AG10803 (cell line): Measurements from ENCODE around the gene C1orf50.
A peak's percentile ranks its signal among the peaks of the same experiment; 100 is the strongest.
"Not testable (repeated sequence)": the region's sequence is repeated elsewhere in the genome, so short reads cannot be mapped to it uniquely, and the experiment has no call there.

ENCODE experiments used
- DNase-seq: peaks from one replicate; pipeline ENCODE4 v3.0.0; 2010; ENCODE audit warnings: low read depth
- H3K4me3 ChIP-seq: 2 replicates; pipeline ENCODE4 v1.5.1; 2011; ENCODE audit warnings: mild to moderate bottlenecking, low read length, control low read depth
- TF ChIP-seq, protein P1 (sequence below): conservative IDR thresholded peaks from 2 replicates; pipeline ENCODE4 v1.5.1; 2011; ENCODE audit warnings: mild to moderate bottlenecking, low read length, control low read depth, inconsistent platforms

The C1orf50 gene

DNA sequence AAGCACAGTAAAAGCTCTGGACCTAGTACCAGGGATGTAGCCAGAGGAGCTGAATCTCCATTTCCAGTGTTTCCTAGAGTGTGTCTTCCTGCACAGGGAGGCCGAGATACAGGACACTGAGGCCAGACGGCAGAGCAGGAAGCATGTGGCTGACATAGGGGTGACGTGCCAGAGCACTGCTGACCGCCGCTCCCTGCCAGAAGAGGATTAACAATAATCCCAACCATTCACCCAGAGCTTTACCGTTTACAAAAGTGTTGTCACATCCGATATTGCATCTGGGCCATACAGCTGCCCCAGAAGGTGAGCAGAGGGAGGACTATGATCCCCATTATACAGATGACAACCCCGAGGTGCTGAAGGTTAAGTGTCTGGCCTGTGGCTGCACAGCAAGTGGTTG, 21.2 kb upstream of the C1orf50 start:
- H3K4me3 ChIP-seq = no peak overlapping the region
- TF ChIP-seq, protein P1, sequence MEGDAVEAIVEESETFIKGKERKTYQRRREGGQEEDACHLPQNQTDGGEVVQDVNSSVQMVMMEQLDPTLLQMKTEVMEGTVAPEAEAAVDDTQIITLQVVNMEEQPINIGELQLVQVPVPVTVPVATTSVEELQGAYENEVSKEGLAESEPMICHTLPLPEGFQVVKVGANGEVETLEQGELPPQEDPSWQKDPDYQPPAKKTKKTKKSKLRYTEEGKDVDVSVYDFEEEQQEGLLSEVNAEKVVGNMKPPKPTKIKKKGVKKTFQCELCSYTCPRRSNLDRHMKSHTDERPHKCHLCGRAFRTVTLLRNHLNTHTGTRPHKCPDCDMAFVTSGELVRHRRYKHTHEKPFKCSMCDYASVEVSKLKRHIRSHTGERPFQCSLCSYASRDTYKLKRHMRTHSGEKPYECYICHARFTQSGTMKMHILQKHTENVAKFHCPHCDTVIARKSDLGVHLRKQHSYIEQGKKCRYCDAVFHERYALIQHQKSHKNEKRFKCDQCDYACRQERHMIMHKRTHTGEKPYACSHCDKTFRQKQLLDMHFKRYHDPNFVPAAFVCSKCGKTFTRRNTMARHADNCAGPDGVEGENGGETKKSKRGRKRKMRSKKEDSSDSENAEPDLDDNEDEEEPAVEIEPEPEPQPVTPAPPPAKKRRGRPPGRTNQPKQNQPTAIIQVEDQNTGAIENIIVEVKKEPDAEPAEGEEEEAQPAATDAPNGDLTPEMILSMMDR = no peak
- DNase-seq = no peak

GRCh38 chr1:42746436-42747105, 20.5 kb upstream of the C1orf50 start:
- TF ChIP-seq, protein P1 = no peak
- no peak overlapping the region for H3K4me3 ChIP-seq
- no peak for DNase-seq

GRCh38 chr1:42747125-42747524, 19.9 kb upstream of the C1orf50 start:
- DNase-seq = no peak
- H3K4me3 ChIP-seq = no peak overlapping the region
- TF ChIP-seq, protein P1 = peak; percentile 56

DNA sequence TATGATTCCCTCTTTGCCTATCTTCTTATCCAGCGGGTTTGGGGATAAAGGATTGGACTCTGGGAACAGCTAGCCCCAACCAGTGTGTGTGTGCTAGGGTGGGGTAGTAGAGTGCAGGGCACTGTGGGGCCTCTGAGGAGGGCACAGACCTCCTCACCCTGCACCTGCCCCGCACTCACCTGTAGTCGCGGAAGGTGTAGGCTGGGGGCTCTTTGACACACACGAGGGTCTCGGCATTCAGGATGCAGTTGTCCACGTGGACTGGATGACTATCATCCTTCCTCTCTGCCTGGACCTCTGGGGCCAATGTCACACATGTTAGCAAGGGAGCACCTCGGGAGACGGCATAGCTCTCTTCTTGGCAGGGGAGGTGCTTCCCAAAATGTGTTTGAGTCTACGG, 19.0 kb upstream of the C1orf50 start:
- DNase-seq = no peak
- TF ChIP-seq, protein P1 = no peak
- no peak overlapping the region for H3K4me3 ChIP-seq

- DNase-seq = no peak
- TF ChIP-seq, protein P1 = no peak
- H3K4me3 ChIP-seq = no peak overlapping the region
Observed at GRCh38 chr1:42748461-42749410, 18.3 kb upstream of the C1orf50 start.

GRCh38 chr1:42750041-42750440, 17.0 kb upstream of the C1orf50 start:
- no peak for DNase-seq
- H3K4me3 ChIP-seq = no peak overlapping the region
- TF ChIP-seq, protein P1 = no peak

DNA sequence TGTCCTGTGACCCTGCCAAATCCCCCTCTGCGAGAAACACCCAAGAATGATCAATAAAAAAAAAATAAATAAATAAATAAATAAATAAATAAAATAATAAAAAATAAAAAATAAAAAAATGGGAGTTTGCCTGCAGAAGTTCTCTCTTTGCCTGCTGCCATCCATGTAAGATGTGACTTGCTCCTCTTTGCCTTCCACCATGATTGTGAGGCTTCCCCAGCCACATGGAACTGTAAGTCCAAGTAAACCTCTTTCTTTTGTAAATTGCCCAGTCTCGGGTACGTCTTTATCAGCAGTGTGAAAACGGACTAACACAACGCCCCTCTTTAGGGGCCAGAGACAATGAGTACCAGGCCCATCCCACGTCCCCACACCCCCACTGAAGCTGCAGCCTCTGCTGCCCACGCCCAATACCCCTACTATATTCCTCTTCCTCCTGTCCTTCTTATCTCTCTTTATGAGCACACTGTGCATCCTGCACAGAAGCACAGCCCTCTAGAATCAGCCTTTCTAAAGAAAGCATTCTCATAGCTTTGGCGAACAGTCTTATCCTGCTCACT, 15.5 kb upstream of the C1orf50 start:
- DNase-seq, H3K4me3 ChIP-seq: not testable (repeated sequence)
